HG03442 (cell line): ENCODE measurements around the gene BTBD16.

ENCODE experiments used
- ATAC-seq: cut with Tn5 transposase; IDR thresholded peaks from one replicate; pipeline ENCODE4 v1.9.1; 2021; ENCODE audit warnings: mild to moderate bottlenecking, moderate library complexity; ENCODE audit not compliant: unreplicated experiment

BTBD16 gene

GRCh38 chr10:122246830-122247520, 24.1 kb upstream of the BTBD16 start:
- ATAC-seq: no peak

GRCh38 chr10:122248356-122249302, 22.5 kb upstream of the BTBD16 start:
- no peak for ATAC-seq

- ATAC-seq: no peak
Observed at GRCh38 chr10:122249303-122249850, 21.7 kb upstream of the BTBD16 start.

DNA sequence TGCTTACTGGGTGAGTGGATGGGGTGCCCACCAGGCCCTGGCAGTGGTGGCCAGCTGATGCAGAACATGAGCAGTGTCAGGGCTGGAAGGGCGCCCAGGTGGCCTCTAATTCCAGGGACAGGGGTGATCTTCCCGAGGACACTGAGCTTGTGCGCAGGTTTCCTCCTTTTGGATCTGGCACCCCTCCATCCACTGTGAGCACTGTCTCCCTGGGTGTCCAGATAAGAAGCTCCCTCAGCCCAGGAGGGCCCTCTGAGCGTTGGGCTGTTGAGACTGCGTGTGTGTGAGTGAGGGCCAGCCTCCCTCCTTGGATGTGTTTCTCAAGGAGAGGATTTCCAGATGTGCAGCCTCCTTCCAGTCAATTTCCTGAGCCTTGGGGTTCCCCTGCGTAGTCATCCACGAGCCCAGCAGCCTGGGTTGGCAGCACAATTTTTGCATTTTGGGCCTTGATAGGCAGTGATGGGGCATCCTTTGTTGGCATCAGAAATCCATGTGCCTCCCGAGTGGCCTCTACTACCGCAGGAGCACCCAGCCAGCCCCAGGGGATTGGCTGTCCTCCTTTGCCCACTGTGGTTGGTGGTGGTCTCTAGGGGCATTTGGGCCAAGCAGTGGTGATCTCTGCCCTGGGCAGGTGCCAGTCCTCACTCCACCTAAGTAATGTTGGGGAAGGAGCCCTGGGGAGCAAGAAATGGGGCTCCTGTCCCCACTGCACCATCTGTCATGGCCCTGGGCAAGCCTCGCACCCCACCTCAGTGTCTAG, 20.9 kb upstream of the BTBD16 start:
- ATAC-seq: no peak

DNA sequence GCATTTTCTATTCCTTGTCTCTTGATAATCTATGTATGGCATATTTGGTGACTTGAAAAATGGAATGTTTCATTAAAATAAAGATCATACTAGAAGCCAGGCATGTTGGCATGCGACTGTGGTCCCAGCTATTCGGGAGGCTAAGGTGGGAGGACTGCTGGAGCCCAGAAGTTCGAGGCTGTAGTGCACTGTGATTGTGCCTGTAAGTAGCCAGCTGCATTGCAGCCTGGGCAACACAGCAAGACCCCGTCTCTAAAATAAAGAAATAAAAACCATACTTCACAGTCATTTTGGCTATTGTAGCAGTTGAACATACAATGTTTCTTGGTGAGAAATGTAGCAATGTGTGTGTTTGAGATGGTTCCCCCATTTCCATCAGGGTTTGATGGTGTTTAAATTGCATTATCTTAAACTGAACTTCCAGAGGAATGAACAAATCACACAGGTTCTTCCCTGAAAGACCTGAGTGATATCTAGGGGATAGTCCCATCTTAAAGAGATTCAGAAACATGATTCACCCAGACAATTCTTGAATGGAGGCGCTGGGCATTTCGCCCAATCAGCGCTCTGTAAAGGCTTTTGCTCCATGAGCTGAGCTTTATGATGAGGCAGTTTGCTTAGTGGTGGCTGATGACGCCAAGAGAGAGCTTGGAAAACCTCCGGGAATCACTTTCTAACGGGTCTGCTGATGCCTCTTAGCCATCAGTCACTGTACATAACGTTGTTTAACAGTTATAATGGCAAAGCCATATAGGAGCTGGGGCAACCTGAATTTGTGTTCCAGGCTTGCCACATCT, 19.4 kb upstream of the BTBD16 start:
- no peak for ATAC-seq

- no peak for ATAC-seq
Observed at GRCh38 chr10:122252805-122253204, 18.3 kb upstream of the BTBD16 start.

DNA sequence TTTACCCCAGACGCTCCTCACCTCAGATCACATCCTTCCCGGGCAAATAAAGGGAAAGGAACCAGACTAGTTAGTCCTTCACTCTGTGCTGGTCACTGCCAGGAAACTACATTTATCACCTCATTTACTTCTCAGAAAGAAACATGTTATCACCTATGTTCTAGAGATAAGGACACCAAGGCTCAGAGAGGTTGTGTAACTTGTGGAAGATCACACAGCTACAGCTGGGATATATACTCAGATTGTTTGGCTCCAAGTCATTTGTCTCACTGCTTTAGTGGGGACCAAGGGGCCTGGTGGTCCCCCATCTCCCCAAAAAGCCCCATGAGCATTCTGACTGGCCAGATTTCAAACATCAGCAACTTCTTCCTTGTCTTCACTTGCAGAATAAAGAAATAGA, 17.5 kb upstream of the BTBD16 start:
- no peak for ATAC-seq

- no peak for ATAC-seq
Observed at GRCh38 chr10:122254831-122255230, 16.3 kb upstream of the BTBD16 start.

DNA sequence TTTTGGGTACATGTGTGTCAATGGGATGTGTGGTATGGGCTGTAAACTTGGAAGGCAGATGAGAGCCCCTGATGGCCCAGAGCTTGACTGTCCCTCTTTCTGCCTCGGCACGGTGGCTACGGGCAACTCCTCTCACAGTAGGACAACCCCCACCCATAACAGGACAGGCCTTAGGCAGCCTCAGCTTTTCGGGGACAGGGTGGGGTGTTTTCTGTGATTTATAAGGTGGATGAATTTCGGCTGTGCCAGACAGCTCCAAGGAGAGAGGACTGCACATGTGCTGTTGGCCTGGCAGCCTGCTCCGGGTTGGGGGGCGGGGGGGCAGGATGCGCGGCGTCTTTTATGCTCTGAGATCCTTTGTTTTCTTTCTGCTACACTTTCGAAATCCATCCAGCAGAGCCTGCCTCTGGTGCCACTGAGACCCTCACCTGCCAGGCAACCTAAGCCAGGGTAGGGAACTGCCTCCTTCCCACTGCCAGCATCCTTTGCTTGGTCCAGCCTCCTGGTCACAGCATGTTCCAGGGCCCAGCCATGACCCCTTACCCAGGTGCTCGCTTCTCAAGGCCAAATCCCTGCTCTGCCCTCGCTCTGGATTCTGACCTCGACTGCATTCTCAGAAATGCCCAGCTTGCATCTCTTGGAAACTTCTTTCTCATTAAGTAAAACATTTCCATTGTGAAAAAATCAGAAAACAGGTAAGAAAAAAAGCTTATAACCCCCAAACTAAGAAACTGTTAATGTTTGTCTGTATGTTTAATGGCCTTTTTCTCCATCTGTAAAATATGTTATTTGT, 15.4 kb upstream of the BTBD16 start:
- ATAC-seq: no peak

- no peak for ATAC-seq
Observed at GRCh38 chr10:122257041-122257440, 14.1 kb upstream of the BTBD16 start.

- no peak for ATAC-seq
Observed at GRCh38 chr10:122258136-122259074, 12.7 kb upstream of the BTBD16 start.

DNA sequence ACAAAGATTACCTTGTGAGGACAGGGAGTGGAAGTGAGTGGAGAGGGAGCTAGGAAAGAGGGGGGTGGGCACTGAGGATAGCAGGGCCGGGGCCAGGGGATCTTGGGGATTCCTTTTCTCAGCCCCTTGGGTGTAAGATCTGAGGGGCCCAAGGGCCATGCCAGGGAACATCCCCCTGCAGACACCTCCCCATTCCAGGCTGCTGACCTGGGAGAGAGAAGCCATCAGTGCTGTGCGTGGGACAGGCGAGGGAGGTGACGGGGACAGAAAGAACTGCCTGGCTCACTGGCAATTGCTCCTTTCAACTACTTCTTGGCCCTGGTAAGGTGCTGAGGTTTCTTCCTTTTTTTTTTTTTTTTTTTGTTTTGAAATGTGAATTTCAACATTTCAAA, 12.0 kb upstream of the BTBD16 start:
- ATAC-seq: no peak

- ATAC-seq: no peak
Observed at GRCh38 chr10:122261584-122261983, 9.5 kb upstream of the BTBD16 start.

DNA sequence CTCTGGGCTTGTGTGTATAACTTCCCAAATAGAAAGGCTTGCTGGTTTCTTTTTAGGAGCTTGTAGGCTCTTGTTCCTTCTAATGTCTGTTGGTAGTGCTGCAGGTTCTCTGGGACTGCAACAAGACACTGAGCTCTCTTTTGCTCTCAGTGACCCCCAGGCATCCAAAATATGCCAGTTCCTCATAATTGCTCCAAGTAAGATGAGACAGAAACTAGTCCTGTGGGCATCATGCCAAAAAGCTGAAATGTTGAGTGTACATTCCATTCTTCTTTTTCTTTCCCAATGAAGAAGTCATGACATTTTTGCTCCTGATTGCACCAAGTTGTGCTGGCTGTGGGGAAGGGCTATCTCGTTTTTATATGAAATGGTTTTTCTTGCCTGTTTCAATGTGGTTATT, 7.1 kb upstream of the BTBD16 start:
- no peak for ATAC-seq

- ATAC-seq: no peak
Observed at GRCh38 chr10:122264436-122264835, 6.7 kb upstream of the BTBD16 start.

- ATAC-seq: no peak
Observed at GRCh38 chr10:122264931-122265330, 6.2 kb upstream of the BTBD16 start.

DNA sequence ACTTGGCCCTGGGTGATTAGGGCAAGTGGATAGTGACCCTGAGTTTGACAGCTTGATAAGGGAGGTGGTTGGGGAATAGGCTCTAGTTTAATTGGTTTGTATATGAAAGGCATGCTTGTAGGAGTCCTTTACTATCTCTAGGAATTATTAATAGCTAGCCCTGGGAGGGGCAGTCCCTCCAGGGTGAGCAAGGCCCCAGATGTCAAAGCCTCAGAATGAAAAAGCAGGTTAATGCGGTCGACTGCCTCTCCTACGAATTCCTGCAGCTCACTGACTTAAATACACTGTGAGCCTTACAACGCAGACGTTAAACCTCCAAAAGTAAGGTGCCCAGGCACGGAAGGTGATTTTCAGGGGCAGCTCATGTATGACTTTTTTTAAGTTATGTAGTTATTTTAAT, 5.2 kb upstream of the BTBD16 start:
- ATAC-seq: no peak
